ENCODE data around the gene SLC2A1.

Gene SLC2A1

DNA sequence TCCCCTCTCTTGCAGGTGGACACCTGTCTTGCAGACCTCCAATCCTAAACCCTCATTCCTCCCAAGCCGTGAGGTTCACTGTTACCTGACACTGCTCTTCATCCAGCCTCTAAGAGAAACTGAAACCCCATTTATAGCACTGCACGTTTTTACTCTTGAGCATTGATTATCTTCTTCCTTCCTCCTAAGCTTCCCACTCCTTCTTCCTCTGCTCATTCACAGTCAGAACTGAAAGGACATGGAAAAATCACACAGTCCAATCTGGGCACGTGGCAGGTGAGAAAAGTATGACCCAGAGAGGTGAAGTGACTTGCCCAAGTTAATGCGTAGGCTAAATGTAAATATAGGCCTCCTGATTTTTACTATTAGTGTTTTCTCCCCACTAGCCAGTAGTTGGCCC is 43.4 kb upstream of the SLC2A1 start:
- DNase-seq (ENCODE audit: low spot score), result no peak
- no peak overlapping the region for H3K27ac ChIP-seq
- ChIA-PET CTCF (interaction anchor here (0.6 to 0.7 kb wide), 2 partner anchors 283 to 844 kb away, joined by 3 to 4 read pairs; no protein-coding TSS in a partner anchor), POLR2A (ENCODE audit: low non-redundant PET) (no interaction called here)
- TF ChIP-seq, protein P1, sequence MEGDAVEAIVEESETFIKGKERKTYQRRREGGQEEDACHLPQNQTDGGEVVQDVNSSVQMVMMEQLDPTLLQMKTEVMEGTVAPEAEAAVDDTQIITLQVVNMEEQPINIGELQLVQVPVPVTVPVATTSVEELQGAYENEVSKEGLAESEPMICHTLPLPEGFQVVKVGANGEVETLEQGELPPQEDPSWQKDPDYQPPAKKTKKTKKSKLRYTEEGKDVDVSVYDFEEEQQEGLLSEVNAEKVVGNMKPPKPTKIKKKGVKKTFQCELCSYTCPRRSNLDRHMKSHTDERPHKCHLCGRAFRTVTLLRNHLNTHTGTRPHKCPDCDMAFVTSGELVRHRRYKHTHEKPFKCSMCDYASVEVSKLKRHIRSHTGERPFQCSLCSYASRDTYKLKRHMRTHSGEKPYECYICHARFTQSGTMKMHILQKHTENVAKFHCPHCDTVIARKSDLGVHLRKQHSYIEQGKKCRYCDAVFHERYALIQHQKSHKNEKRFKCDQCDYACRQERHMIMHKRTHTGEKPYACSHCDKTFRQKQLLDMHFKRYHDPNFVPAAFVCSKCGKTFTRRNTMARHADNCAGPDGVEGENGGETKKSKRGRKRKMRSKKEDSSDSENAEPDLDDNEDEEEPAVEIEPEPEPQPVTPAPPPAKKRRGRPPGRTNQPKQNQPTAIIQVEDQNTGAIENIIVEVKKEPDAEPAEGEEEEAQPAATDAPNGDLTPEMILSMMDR (conservative IDR thresholded peaks at IDR 0.05; ENCODE audit: low read depth), result no peak

- no peak for DNase-seq (ENCODE audit: low spot score)
- H3K27ac ChIP-seq, result no peak overlapping the region
- ChIA-PET POLR2A (ENCODE audit: low non-redundant PET) (no interaction called here), CTCF (interaction anchor here (0.7 kb wide), 1 partner anchor 283 kb away, joined by 4 read pairs; no protein-coding TSS in a partner anchor)
- TF ChIP-seq, protein P1 (conservative IDR thresholded peaks at IDR 0.05; ENCODE audit: low read depth), result no peak
Measured at GRCh38 chr1:43001434-43001833, 42.8 kb upstream of the SLC2A1 start.

DNA sequence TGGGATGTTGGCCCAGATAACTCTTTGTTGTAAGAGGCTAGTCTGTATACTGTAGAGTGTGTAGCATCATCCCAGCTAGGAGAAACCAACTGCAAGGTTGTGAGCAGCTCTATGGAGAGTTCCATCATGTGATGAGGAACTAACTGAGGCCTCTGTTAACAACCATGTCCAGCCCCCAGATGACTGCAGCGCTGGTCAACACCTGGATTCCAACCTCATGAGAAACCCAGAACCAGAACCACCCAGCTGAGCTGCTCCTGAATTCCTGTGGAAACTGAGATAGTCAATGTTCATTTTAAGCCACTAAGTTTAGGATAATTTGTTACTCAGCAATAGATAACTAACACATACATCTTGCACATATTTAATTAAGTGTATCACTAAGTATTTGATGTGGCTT is 41.6 kb upstream of the SLC2A1 start:
- CTCF ChIA-PET, result no interaction called here
- H3K27ac ChIP-seq, result no peak overlapping the region
- DNase-seq (ENCODE audit: low spot score), result no peak
- TF ChIP-seq, protein P1 (conservative IDR thresholded peaks at IDR 0.05; ENCODE audit: low read depth), result no peak
- POLR2A ChIA-PET (ENCODE audit: low non-redundant PET), result no interaction called here

DNA sequence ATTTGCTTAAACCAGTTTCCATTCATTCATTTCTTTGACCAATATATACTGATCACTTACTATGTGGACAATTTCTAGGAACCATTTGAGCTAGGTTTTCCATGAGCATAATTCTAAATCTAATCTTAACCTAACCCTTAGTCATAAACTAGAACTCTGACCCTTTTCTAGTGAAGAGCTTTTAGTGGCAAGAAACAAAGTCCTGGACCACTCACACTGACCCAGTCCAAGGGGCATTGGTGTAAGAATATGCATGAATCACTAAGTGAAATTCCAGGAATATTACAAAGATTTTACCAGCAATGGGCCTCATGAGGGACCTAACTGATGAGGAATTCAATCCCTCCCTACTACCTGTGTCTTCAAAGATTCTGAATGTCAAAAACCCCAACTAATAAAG is 40.6 kb upstream of the SLC2A1 start:
- ChIA-PET CTCF (no interaction called here), POLR2A (ENCODE audit: low non-redundant PET) (no interaction called here)
- TF ChIP-seq, protein P1 (conservative IDR thresholded peaks at IDR 0.05; ENCODE audit: low read depth), result no peak
- DNase-seq (ENCODE audit: low spot score), result no peak
- no peak overlapping the region for H3K27ac ChIP-seq

- CTCF ChIA-PET, result no interaction called here
- no peak overlapping the region for H3K27ac ChIP-seq
- no peak for DNase-seq (ENCODE audit: low spot score)
- TF ChIP-seq, protein P1 (conservative IDR thresholded peaks at IDR 0.05; ENCODE audit: low read depth), result no peak
- POLR2A ChIA-PET (ENCODE audit: low non-redundant PET), result no interaction called here
Measured at GRCh38 chr1:42998386-42998785, 39.7 kb upstream of the SLC2A1 start.

GRCh38 chr1:42996384-42996970 is 37.8 kb upstream of the SLC2A1 start:
- TF ChIP-seq, protein P1 (conservative IDR thresholded peaks at IDR 0.05; ENCODE audit: low read depth), result no peak
- ChIA-PET CTCF (interaction anchor here (0.6 to 0.7 kb wide), 2 partner anchors 82 to 651 kb away, joined by 3 to 4 read pairs; no protein-coding TSS in a partner anchor), POLR2A (ENCODE audit: low non-redundant PET) (no interaction called here)
- no peak overlapping the region for H3K27ac ChIP-seq
- no peak for DNase-seq (ENCODE audit: low spot score)
